HEK293T (cell line): ENCODE measurements around the gene ABCA4.

Source experiments
- CTCF ChIA-PET: fragments of 350-600 bp; formaldehyde crosslinking; extraction: SDS; loops from one replicate; lab custom pipeline; 2021; ENCODE audit warnings: antibody characterized with exemption, inconsistent platforms; lab: Yijun Ruan, JAX
- POLR2A ChIA-PET: fragments of 350-600 bp; formaldehyde crosslinking; extraction: SDS; loops from one replicate; lab custom pipeline; 2020; ENCODE audit warnings: antibody characterized with exemption, inconsistent platforms; lab: Yijun Ruan, JAX
- DNase-seq: peaks from one replicate; pipeline ENCODE4 v3.0.0; 2012; ENCODE audit warnings: mixed read lengths; ENCODE audit errors: extremely low spot score
- ARNT ChIP-seq: fragments of 450-650 bp; IDR thresholded peaks from 2 replicates; pipeline ENCODE4 v1.6.1; 2017; ENCODE audit warnings: mild to moderate bottlenecking
- BHLHE40 ChIP-seq: fragments of 450-650 bp; IDR thresholded peaks from 2 replicates; pipeline ENCODE4 v1.6.1; 2016; ENCODE audit warnings: mild to moderate bottlenecking, moderate library complexity, borderline replicate concordance
- CTBP1 ChIP-seq: fragments of 450-650 bp; IDR thresholded peaks from 2 replicates; pipeline ENCODE4 v1.6.1; 2016; ENCODE audit warnings: borderline replicate concordance
- ELF4 ChIP-seq: fragments of 450-650 bp; IDR thresholded peaks from 2 replicates; pipeline ENCODE4 v1.6.1; 2017; ENCODE audit warnings: antibody characterized with exemption
- FOXA1 ChIP-seq: fragments of 450-650 bp; IDR thresholded peaks from 2 replicates; pipeline ENCODE4 v1.6.1; 2016; ENCODE audit warnings: mild to moderate bottlenecking
- FOXK2 ChIP-seq: fragments of 450-650 bp; IDR thresholded peaks from 2 replicates; pipeline ENCODE4 v1.6.1; 2016; ENCODE audit warnings: mild to moderate bottlenecking
- FOXM1 ChIP-seq: fragments of 450-650 bp; IDR thresholded peaks from 2 replicates; pipeline ENCODE4 v1.6.1; 2017; ENCODE audit warnings: mild to moderate bottlenecking, borderline replicate concordance
- HDGF ChIP-seq: fragments of 450-650 bp; IDR thresholded peaks from 2 replicates; pipeline ENCODE4 v1.6.1; 2017; ENCODE audit warnings: antibody characterized with exemption, borderline replicate concordance
- L3MBTL2 ChIP-seq: fragments of 450-650 bp; conservative IDR thresholded peaks from 2 replicates; pipeline ENCODE4 v1.6.1; 2016; ENCODE audit warnings: mild to moderate bottlenecking
- LEF1 ChIP-seq: fragments of 450-650 bp; IDR thresholded peaks from 2 replicates; pipeline ENCODE4 v1.6.1; 2017; ENCODE audit warnings: mild to moderate bottlenecking, borderline replicate concordance
- NFRKB ChIP-seq: fragments of 450-650 bp; IDR thresholded peaks from 2 replicates; pipeline ENCODE4 v1.6.1; 2016; ENCODE audit warnings: mild to moderate bottlenecking, moderate library complexity
- SP1 ChIP-seq: fragments of 450-650 bp; IDR thresholded peaks from 2 replicates; pipeline ENCODE4 v1.6.1; 2017
- SUZ12 ChIP-seq: fragments of 450-650 bp; IDR thresholded peaks from 2 replicates; pipeline ENCODE4 v1.6.1; 2016; ENCODE audit warnings: mild to moderate bottlenecking
- TARDBP ChIP-seq: fragments of 450-650 bp; IDR thresholded peaks from 2 replicates; pipeline ENCODE4 v1.6.1; 2016
- ZNF384 ChIP-seq: fragments of 450-650 bp; IDR thresholded peaks from 2 replicates; pipeline ENCODE4 v1.6.1; 2016
- TF ChIP-seq, protein P1 (sequence below): fragments of 450-650 bp; IDR thresholded peaks from 2 replicates; pipeline ENCODE4 v1.6.1; 2016

The ABCA4 gene

DNA sequence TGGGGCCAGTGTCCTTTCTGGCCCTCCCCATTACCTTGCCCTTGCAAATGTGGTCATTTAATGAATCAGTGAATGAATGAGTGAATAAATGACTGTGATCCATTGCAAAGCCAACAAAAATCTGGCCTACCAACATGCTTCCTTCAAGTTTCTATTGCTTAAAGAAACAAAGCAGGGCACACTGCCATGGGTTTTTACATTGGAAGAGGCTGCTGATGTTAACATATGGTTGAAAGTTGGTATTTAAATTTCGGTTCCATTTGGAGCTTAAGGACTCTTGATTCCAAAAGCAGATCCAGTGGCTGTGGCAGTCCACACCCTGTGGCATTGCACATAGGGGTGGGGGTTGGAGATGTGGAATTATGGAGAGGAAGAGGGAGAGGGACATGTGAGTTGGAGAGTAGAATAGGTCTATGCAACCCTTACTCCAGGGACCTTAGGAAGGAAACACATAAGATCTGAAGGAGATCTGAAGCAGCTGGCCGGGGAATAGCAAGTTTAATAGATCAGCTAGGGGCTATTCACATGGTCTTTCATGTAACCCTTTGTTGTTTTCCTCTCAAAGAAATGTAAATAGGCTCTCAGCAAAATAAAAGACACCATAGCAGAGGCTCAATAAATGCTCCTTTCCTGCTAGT is 7.2 kb downstream of the ABCA4 start:
- no peak for DNase-seq
- CTCF ChIA-PET = no interaction called here
- POLR2A ChIA-PET = no interaction called here
- TF ChIP-seq HDGF = no peak
- no peak for TF ChIP-seq ELF4
- no peak for TF ChIP-seq FOXM1
- TF ChIP-seq NFRKB = no peak
- no peak for TF ChIP-seq SUZ12
- no peak for TF ChIP-seq L3MBTL2

DNA sequence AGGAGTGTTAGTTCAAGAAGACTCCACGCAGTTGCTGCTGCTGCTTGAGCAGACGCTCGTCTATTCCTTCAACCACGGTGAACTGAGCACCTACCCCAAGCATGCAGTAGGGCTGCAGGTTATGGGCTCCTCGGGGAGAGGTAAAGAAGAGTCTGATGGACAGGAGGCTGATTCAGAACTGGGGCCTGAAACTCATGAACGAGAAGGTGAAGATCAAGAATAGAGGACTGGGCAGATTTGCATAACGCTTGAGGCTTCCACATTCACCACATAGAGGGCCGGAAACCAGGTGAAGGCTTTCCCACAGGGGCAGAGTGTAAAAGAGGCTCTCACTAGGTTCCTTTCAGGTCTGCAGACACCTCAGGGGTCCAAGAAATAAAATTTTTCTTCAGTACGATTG is 9.1 kb downstream of the ABCA4 start:
- ChIA-PET CTCF (no interaction called here), POLR2A (no interaction called here)
- DNase-seq = no peak
- no peak for TF ChIP-seq SP1
- no peak for TF ChIP-seq ZNF384
- TF ChIP-seq FOXA1 = no peak
- no peak for TF ChIP-seq CTBP1
- TF ChIP-seq NFRKB = no peak
- no peak for TF ChIP-seq FOXK2
- no peak for TF ChIP-seq L3MBTL2
- TF ChIP-seq FOXM1 = no peak
- TF ChIP-seq, protein P1, sequence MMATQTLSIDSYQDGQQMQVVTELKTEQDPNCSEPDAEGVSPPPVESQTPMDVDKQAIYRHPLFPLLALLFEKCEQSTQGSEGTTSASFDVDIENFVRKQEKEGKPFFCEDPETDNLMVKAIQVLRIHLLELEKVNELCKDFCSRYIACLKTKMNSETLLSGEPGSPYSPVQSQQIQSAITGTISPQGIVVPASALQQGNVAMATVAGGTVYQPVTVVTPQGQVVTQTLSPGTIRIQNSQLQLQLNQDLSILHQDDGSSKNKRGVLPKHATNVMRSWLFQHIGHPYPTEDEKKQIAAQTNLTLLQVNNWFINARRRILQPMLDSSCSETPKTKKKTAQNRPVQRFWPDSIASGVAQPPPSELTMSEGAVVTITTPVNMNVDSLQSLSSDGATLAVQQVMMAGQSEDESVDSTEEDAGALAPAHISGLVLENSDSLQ = no peak
- TF ChIP-seq HDGF = no peak
- no peak for TF ChIP-seq ELF4

- TF ChIP-seq ZNF384 (no peak), LEF1 (no peak), FOXA1 (no peak), CTBP1 (no peak), BHLHE40 (no peak), L3MBTL2 (no peak), HDGF (no peak), FOXM1 (no peak)
- TF ChIP-seq, protein P1 = no peak
- no peak for DNase-seq
- ChIA-PET CTCF (no interaction called here), POLR2A (no interaction called here)
These were observed 9.8 kb downstream of the ABCA4 start for GRCh38 chr1:94110946-94111740.

DNA sequence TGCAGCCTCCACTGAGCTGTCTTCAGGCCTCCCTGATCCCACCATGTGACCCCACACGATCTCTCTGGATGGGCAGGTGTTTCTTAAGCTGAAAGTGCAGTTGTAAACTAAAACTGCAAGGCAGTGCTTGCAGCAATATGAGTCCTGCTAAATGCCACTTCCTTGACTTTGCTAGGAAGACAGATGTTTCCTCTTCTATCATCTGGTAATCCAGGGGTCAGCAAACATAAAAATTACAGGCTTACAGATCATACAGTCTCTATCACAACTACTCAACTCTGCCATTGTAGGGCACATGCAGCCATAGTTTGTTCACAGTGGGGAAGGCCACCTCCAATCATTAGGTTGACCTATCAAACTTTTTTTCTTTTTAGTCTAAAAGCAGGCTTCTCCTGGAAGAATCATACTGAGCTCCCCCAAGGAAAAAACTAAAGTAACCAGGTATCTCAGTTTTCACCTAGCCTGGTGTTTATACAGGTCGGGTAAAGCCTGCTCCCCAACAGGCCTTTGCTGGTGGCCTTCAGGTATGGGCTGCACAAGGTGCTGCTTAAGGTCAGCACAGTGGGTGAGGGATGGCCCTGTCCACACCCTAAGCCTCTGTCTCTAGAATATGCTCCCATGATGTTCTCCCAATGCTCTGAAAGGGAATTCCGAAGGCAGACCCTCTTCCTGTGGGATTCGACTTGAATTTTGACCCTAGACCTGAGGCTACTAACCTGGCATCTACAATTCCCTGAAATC is 10.8 kb downstream of the ABCA4 start:
- CTCF ChIA-PET = no interaction called here

GRCh38 chr1:94109478-94109877 is 11.5 kb downstream of the ABCA4 start:
- POLR2A ChIA-PET = no interaction called here
- TF ChIP-seq SP1 (no peak), BHLHE40 (no peak), ELF4 (no peak), LEF1 (no peak), ARNT (no peak), FOXM1 (no peak), SUZ12 (no peak), FOXA1 (no peak), ZNF384 (no peak), L3MBTL2 (no peak), HDGF (no peak), TARDBP (no peak), NFRKB (no peak), CTBP1 (no peak), FOXK2 (no peak)
- TF ChIP-seq, protein P1 = no peak
- CTCF ChIA-PET = no interaction called here
- DNase-seq = no peak

More for the DNA sequence above, 10.8 kb downstream of the ABCA4 start:
- no peak for DNase-seq
- TF ChIP-seq FOXA1 = no peak
- TF ChIP-seq FOXM1 = no peak
- no peak for TF ChIP-seq TARDBP
- no peak for TF ChIP-seq SUZ12
- no peak for TF ChIP-seq ELF4
- TF ChIP-seq HDGF = no peak
- no peak for TF ChIP-seq L3MBTL2
- TF ChIP-seq CTBP1 = no peak
- TF ChIP-seq ZNF384 = no peak
- TF ChIP-seq LEF1 = no peak
- no peak for TF ChIP-seq SP1
- TF ChIP-seq FOXK2 = no peak
- POLR2A ChIA-PET = no interaction called here
